ENCODE measurements around the gene INSR. TPM values are rescaled to one million over a fixed set of nuclear protein-coding genes. Genes with fewer than 3 reads are reported as not detected.

The INSR gene
- total and polyA plus RNA-seq, 4 experiments from 2014 or later = 0.06 to 2.2 (median 0.69) TPM

- no peaks in the 10 kb centered on the region for H3K4me1 Mint-ChIP-seq
- H3K36me3 Mint-ChIP-seq = no peaks in the 10 kb centered on the region
- no peak overlapping the region for H3K27ac ChIP-seq (ENCODE audit: low read depth, low read length)
- no peak overlapping the region for H3K27ac Mint-ChIP-seq
- H3K9me3 ChIP-seq (ENCODE audit: control insufficient read depth in 1 of 2, low read length in 2 of 2) = no peaks in the 10 kb centered on the region
- H3K4me3 ChIP-seq (ENCODE audit: low read length in 2 of 2) = no peak overlapping the region
- no peaks in the 10 kb centered on the region for H3K4me1 ChIP-seq (ENCODE audit: insufficient read depth, low read length)
- intact Hi-C loops (cut with micrococcal nuclease) = no loop called here
- POLR2A ChIA-PET (ENCODE audit: partially characterized antibody) = no interaction called here
- peaks cover 1 to 5% of the 10 kb centered on the region in 2 donors for H3K27me3 Mint-ChIP-seq
- DNase-seq = no peak
- H3K9me3 Mint-ChIP-seq = no peaks in the 10 kb centered on the region
- no peaks in the 10 kb centered on the region for H3K27me3 ChIP-seq (ENCODE audit: insufficient read depth, low read length)
- no peaks in the 10 kb centered on the region for H3K36me3 ChIP-seq (ENCODE audit: insufficient read depth, low read length)
- CTCF ChIA-PET (ENCODE audit: partially characterized antibody) = interaction anchor here (1.0 to 1.2 kb wide), 2 partner anchors 62 to 116 kb away, joined by 4 to 5 read pairs; no protein-coding TSS in a partner anchor
- no peak overlapping the region for H3K4me3 Mint-ChIP-seq
Observed at GRCh38 chr19:7264858-7265257, 29.4 kb downstream of the INSR start.

- no peaks in the 10 kb centered on the region for H3K27me3 ChIP-seq (ENCODE audit: insufficient read depth, low read length)
- no peak overlapping the region for H3K27ac ChIP-seq (ENCODE audit: low read depth, low read length)
- intact Hi-C loops (cut with micrococcal nuclease) = no loop called here
- Mint-ChIP-seq H3K4me3 (no peak overlapping the region), H3K27ac (no peak overlapping the region), H3K36me3 (no peaks in the 10 kb centered on the region), H3K9me3 (no peaks in the 10 kb centered on the region), H3K27me3 (peaks cover 1 to 5% of the 10 kb centered on the region in 2 donors), H3K4me1 (no peaks in the 10 kb centered on the region)
- CTCF ChIA-PET (ENCODE audit: partially characterized antibody) = no interaction called here
- no peaks in the 10 kb centered on the region for H3K36me3 ChIP-seq (ENCODE audit: insufficient read depth, low read length)
- no peak overlapping the region for H3K4me3 ChIP-seq (ENCODE audit: low read length in 2 of 2)
- POLR2A ChIA-PET (ENCODE audit: partially characterized antibody) = no interaction called here
- no peaks in the 10 kb centered on the region for H3K4me1 ChIP-seq (ENCODE audit: insufficient read depth, low read length)
- DNase-seq = no peak
- H3K9me3 ChIP-seq (ENCODE audit: control insufficient read depth in 1 of 2, low read length in 2 of 2) = no peaks in the 10 kb centered on the region
Observed at GRCh38 chr19:7263521-7263920, 30.7 kb downstream of the INSR start.

GRCh38 chr19:7263066-7263465, 31.1 kb downstream of the INSR start:
- Mint-ChIP-seq H3K9me3 (no peaks in the 10 kb centered on the region), H3K4me1 (no peaks in the 10 kb centered on the region), H3K27me3 (peaks cover 1 to 2% of the 10 kb centered on the region in 2 donors), H3K4me3 (no peak overlapping the region), H3K36me3 (no peaks in the 10 kb centered on the region), H3K27ac (no peak overlapping the region)
- no peaks in the 10 kb centered on the region for H3K9me3 ChIP-seq (ENCODE audit: control insufficient read depth in 1 of 2, low read length in 2 of 2)
- no peak overlapping the region for H3K4me3 ChIP-seq (ENCODE audit: low read length in 2 of 2)
- POLR2A ChIA-PET (ENCODE audit: partially characterized antibody) = no interaction called here
- H3K36me3 ChIP-seq (ENCODE audit: insufficient read depth, low read length) = no peaks in the 10 kb centered on the region
- no peaks in the 10 kb centered on the region for H3K27me3 ChIP-seq (ENCODE audit: insufficient read depth, low read length)
- DNase-seq = no peak
- H3K4me1 ChIP-seq (ENCODE audit: insufficient read depth, low read length) = no peaks in the 10 kb centered on the region
- intact Hi-C loops (cut with micrococcal nuclease) = no loop called here
- H3K27ac ChIP-seq (ENCODE audit: low read depth, low read length) = no peak overlapping the region
- CTCF ChIA-PET (ENCODE audit: partially characterized antibody) = no interaction called here

- DNase-seq = no peak
- Mint-ChIP-seq H3K4me3 (no peak overlapping the region), H3K9me3 (no peaks in the 10 kb centered on the region), H3K36me3 (no peaks in the 10 kb centered on the region), H3K27ac (peak overlapping the region in 1 of 7 donors; percentile 23), H3K4me1 (no peaks in the 10 kb centered on the region), H3K27me3 (peaks cover 0 to 1% of the 10 kb centered on the region in 2 donors)
- ChIA-PET CTCF (ENCODE audit: partially characterized antibody) (no interaction called here), POLR2A (ENCODE audit: partially characterized antibody) (no interaction called here)
- H3K36me3 ChIP-seq (ENCODE audit: insufficient read depth, low read length) = no peaks in the 10 kb centered on the region
- H3K4me3 ChIP-seq (ENCODE audit: low read length in 2 of 2) = no peak overlapping the region
- intact Hi-C loops (cut with micrococcal nuclease) = no loop called here
- no peaks in the 10 kb centered on the region for H3K4me1 ChIP-seq (ENCODE audit: insufficient read depth, low read length)
- no peaks in the 10 kb centered on the region for H3K9me3 ChIP-seq (ENCODE audit: control insufficient read depth in 1 of 2, low read length in 2 of 2)
- no peak overlapping the region for H3K27ac ChIP-seq (ENCODE audit: low read depth, low read length)
- no peaks in the 10 kb centered on the region for H3K27me3 ChIP-seq (ENCODE audit: insufficient read depth, low read length)
Observed at GRCh38 chr19:7262470-7262869, 31.7 kb downstream of the INSR start.

- DNase-seq = no peak
- ChIA-PET POLR2A (ENCODE audit: partially characterized antibody) (interaction anchor here (0.6 kb wide), 1 partner anchor 189 kb away, joined by 3 read pairs; no protein-coding TSS in a partner anchor), CTCF (ENCODE audit: partially characterized antibody) (no interaction called here)
- no peaks in the 10 kb centered on the region for H3K36me3 ChIP-seq (ENCODE audit: insufficient read depth, low read length)
- H3K27me3 Mint-ChIP-seq = no peaks in the 10 kb centered on the region
- no peaks in the 10 kb centered on the region for H3K9me3 ChIP-seq (ENCODE audit: control insufficient read depth in 1 of 2, low read length in 2 of 2)
- no peaks in the 10 kb centered on the region for H3K4me1 ChIP-seq (ENCODE audit: insufficient read depth, low read length)
- H3K9me3 Mint-ChIP-seq = no peaks in the 10 kb centered on the region
- H3K4me3 Mint-ChIP-seq = no peak overlapping the region
- no peaks in the 10 kb centered on the region for H3K27me3 ChIP-seq (ENCODE audit: insufficient read depth, low read length)
- no peak overlapping the region for H3K27ac ChIP-seq (ENCODE audit: low read depth, low read length)
- intact Hi-C loops (cut with micrococcal nuclease) = no loop called here
- no peaks in the 10 kb centered on the region for H3K4me1 Mint-ChIP-seq
- H3K27ac Mint-ChIP-seq = no peak overlapping the region
- no peaks in the 10 kb centered on the region for H3K36me3 Mint-ChIP-seq
- no peak overlapping the region for H3K4me3 ChIP-seq (ENCODE audit: low read length in 2 of 2)
Observed at GRCh38 chr19:7260161-7260560, 34.1 kb downstream of the INSR start.

GRCh38 chr19:7258840-7259395, 35.3 kb downstream of the INSR start:
- no peak overlapping the region for H3K4me3 ChIP-seq (ENCODE audit: low read length in 2 of 2)

GRCh38 chr19:7258041-7258839, 36.0 kb downstream of the INSR start:
- CTCF ChIA-PET (ENCODE audit: partially characterized antibody) = interaction anchor here (0.5 to 0.9 kb wide), 3 partner anchors 14 to 83 kb away, joined by 3 to 4 read pairs (median 3); no protein-coding TSS in a partner anchor
- no peaks in the 10 kb centered on the region for H3K9me3 ChIP-seq (ENCODE audit: control insufficient read depth in 1 of 2, low read length in 2 of 2)
- no peaks in the 10 kb centered on the region for H3K36me3 Mint-ChIP-seq
- DNase-seq = no peak
- H3K27ac Mint-ChIP-seq = no peak overlapping the region
- H3K27ac ChIP-seq (ENCODE audit: low read depth, low read length) = no peak overlapping the region
- no peaks in the 10 kb centered on the region for H3K4me1 ChIP-seq (ENCODE audit: insufficient read depth, low read length)
- no peak overlapping the region for H3K4me3 Mint-ChIP-seq
- no peaks in the 10 kb centered on the region for H3K4me1 Mint-ChIP-seq
- H3K27me3 ChIP-seq (ENCODE audit: insufficient read depth, low read length) = no peaks in the 10 kb centered on the region
- no peaks in the 10 kb centered on the region for H3K9me3 Mint-ChIP-seq
- no peak overlapping the region for H3K4me3 ChIP-seq (ENCODE audit: low read length in 2 of 2)
- no peaks in the 10 kb centered on the region for H3K36me3 ChIP-seq (ENCODE audit: insufficient read depth, low read length)
- H3K27me3 Mint-ChIP-seq = no peaks in the 10 kb centered on the region
- POLR2A ChIA-PET (ENCODE audit: partially characterized antibody) = no interaction called here
- intact Hi-C loops (cut with micrococcal nuclease) = no loop called here

More at GRCh38 chr19:7258840-7259395, 35.3 kb downstream of the INSR start:
- H3K4me1 Mint-ChIP-seq = no peaks in the 10 kb centered on the region
- H3K27me3 Mint-ChIP-seq = no peaks in the 10 kb centered on the region
- H3K4me3 Mint-ChIP-seq = no peak overlapping the region
- H3K27ac Mint-ChIP-seq = no peak overlapping the region
- no peaks in the 10 kb centered on the region for H3K27me3 ChIP-seq (ENCODE audit: insufficient read depth, low read length)
- no peaks in the 10 kb centered on the region for H3K9me3 ChIP-seq (ENCODE audit: control insufficient read depth in 1 of 2, low read length in 2 of 2)
- H3K9me3 Mint-ChIP-seq = no peaks in the 10 kb centered on the region
- H3K36me3 Mint-ChIP-seq = no peaks in the 10 kb centered on the region
- no peaks in the 10 kb centered on the region for H3K4me1 ChIP-seq (ENCODE audit: insufficient read depth, low read length)
- no peak overlapping the region for H3K27ac ChIP-seq (ENCODE audit: low read depth, low read length)
- DNase-seq = no peak
- H3K36me3 ChIP-seq (ENCODE audit: insufficient read depth, low read length) = no peaks in the 10 kb centered on the region
- ChIA-PET POLR2A (ENCODE audit: partially characterized antibody) (no interaction called here), CTCF (ENCODE audit: partially characterized antibody) (interaction anchor here (0.5 to 0.9 kb wide), 4 partner anchors 14 to 438 kb away, joined by 3 to 4 read pairs (median 3); no protein-coding TSS in a partner anchor)
- intact Hi-C loops (cut with micrococcal nuclease) = no loop called here

Data from CD4-positive, alpha-beta memory T cell (primary cell).